ENCODE results near the gene OPTN.

DNA sequence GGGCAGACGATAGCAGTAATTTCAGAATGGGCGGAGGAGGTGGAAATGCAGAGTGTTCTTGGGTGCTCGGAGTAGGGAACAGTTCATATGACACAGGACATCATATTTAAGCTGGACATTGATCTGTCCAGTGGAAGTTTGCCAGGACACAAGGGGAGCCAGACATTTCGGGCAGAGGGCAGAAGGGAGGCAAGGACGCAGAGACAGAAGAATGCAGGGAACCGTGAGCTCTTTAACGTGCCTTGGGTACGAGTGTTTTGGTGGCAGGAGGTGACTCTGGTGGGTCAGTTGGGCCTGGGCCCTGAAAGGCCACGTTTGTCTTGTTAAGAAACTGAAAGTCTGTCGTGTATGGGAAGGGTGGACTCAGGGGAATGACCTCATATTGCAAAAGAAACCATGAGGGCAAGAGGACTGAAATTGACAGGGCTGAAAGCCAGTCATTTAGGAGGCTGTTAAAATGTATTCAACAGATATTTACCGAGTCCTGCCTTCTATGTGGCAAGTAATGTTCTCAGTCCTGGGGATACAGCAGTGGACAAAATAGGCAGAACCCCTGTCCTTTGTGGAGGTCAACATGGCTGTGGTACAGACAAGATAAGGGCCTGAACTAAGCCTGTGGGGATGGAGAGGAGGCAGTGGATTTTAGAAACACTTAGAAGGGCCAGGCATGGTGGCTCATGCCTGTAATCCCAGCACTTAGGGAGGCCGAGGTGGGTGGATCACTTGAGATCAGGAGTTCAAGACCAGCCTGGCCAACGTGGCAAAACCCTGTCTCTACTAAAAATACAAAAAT, 2.2 kb downstream of the OPTN start:
- TF ChIP-seq GATA2 (IDR thresholded peaks at IDR 0.05; ENCODE audit: low read depth, low read length) (no peak), GATA3 (IDR thresholded peaks at IDR 0.05; ENCODE audit: low read depth, low read length) (no peak)

All from SH-SY5Y (cell line).